Measurements from ENCODE around the gene DNAJC18. TPM values are rescaled to one million over a fixed set of nuclear protein-coding genes. Genes with fewer than 3 reads are reported as not detected.

DNAJC18 gene
- total and polyA plus RNA-seq, 7 donors, result 2.6 to 14.5 (median 10.3) TPM

GRCh38 chr5:139378941-139379361 is 60.4 kb downstream of the DNAJC18 start:
- WGBS, 3 donors, result 85 to 88% (median 85%) methylated on average over 13 of the region's 13 CpGs
- TF ChIP-seq, protein P1, sequence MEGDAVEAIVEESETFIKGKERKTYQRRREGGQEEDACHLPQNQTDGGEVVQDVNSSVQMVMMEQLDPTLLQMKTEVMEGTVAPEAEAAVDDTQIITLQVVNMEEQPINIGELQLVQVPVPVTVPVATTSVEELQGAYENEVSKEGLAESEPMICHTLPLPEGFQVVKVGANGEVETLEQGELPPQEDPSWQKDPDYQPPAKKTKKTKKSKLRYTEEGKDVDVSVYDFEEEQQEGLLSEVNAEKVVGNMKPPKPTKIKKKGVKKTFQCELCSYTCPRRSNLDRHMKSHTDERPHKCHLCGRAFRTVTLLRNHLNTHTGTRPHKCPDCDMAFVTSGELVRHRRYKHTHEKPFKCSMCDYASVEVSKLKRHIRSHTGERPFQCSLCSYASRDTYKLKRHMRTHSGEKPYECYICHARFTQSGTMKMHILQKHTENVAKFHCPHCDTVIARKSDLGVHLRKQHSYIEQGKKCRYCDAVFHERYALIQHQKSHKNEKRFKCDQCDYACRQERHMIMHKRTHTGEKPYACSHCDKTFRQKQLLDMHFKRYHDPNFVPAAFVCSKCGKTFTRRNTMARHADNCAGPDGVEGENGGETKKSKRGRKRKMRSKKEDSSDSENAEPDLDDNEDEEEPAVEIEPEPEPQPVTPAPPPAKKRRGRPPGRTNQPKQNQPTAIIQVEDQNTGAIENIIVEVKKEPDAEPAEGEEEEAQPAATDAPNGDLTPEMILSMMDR (IDR thresholded peaks at IDR 0.05), result no peak
- DNase-seq (no peak), ATAC-seq (no peak)
- Histone ChIP-seq H3K9me3 (no peaks in the 10 kb centered on the region), H3K36me3 (ENCODE audit: insufficient read depth in 1 of 2, low read depth in 1 of 2) (no peaks in the 10 kb centered on the region), H3K4me1 (peaks cover 17% of the 10 kb centered on the region), H3K27ac (no peak overlapping the region), H3K4me3 (no peak overlapping the region), H3K27me3 (ENCODE audit: insufficient read depth in 3 of 3, low read length in 2 of 3) (no peaks in the 10 kb centered on the region)
- intact Hi-C loops (cut with DNase I), result no loop called here

GRCh38 chr5:139378101-139378825 is 61.1 kb downstream of the DNAJC18 start:
- 72 to 76% (median 73%) methylated on average over 45 to 47 of the region's 47 CpGs for WGBS, 3 donors
- intact Hi-C loops (cut with DNase I), result no loop called here
- no peak overlapping the region for H3K4me3 ChIP-seq
- DNase-seq, result no peak
- ATAC-seq, result no peak
- no peaks in the 10 kb centered on the region for H3K27me3 ChIP-seq (ENCODE audit: insufficient read depth in 3 of 3, low read length in 2 of 3)
- TF ChIP-seq, protein P1 (IDR thresholded peaks at IDR 0.05), result no peak
- H3K36me3 ChIP-seq (ENCODE audit: insufficient read depth in 1 of 2, low read depth in 1 of 2), result no peaks in the 10 kb centered on the region
- no peak overlapping the region for H3K27ac ChIP-seq
- H3K4me1 ChIP-seq, result peaks cover 23% of the 10 kb centered on the region
- no peaks in the 10 kb centered on the region for H3K9me3 ChIP-seq

- WGBS, 3 donors, result 34 to 71% (median 36%) methylated on average over 3 of the region's 3 CpGs
- Histone ChIP-seq H3K27ac (no peak overlapping the region), H3K4me3 (no peak overlapping the region), H3K27me3 (ENCODE audit: insufficient read depth in 3 of 3, low read length in 2 of 3) (no peaks in the 10 kb centered on the region), H3K4me1 (peaks cover 29% of the 10 kb centered on the region), H3K36me3 (ENCODE audit: insufficient read depth in 1 of 2, low read depth in 1 of 2) (peaks cover 0 to 2% of the 10 kb centered on the region in 2 donors), H3K9me3 (no peaks in the 10 kb centered on the region)
- DNase-seq, result no peak
- TF ChIP-seq, protein P1 (IDR thresholded peaks at IDR 0.05), result no peak
- intact Hi-C loops (cut with DNase I), result no loop called here
- ATAC-seq, result no peak
These were observed 62.1 kb downstream of the DNAJC18 start for GRCh38 chr5:139377226-139377625.

GRCh38 chr5:139376364-139376763 is 63.0 kb downstream of the DNAJC18 start:
- Histone ChIP-seq H3K4me1 (peaks cover 32% of the 10 kb centered on the region), H3K4me3 (no peak overlapping the region), H3K27me3 (ENCODE audit: insufficient read depth in 3 of 3, low read length in 2 of 3) (no peaks in the 10 kb centered on the region), H3K27ac (no peak overlapping the region), H3K36me3 (ENCODE audit: insufficient read depth in 1 of 2, low read depth in 1 of 2) (peaks cover 0 to 11% of the 10 kb centered on the region in 2 donors), H3K9me3 (no peaks in the 10 kb centered on the region)
- TF ChIP-seq, protein P1 (IDR thresholded peaks at IDR 0.05), result no peak
- 92 to 96% (median 95%) methylated on average over 7 of the region's 7 CpGs for WGBS, 3 donors
- no peak for DNase-seq
- intact Hi-C loops (cut with DNase I), result no loop called here
- no peak for ATAC-seq

DNA sequence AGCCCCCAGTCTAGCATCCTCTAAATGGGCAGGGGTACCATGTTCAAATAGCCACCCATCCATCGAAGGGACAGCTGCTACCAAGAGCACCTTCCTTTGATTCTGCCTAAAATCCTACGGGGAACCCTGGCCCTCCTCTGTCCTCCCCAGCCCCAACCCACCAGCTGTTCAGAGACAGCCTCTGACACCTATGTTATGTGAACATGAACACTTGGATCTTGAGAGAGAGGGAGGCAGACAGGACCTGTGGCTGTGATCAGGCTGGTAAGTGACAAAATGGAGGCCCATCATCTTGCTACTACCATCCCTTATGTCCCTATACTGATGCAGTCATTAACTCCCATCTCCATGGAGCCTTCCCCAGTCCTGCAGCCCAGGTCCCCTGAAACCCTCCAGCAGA is 64.4 kb downstream of the DNAJC18 start:
- no peaks in the 10 kb centered on the region for H3K27me3 ChIP-seq (ENCODE audit: insufficient read depth in 3 of 3, low read length in 2 of 3)
- intact Hi-C loops (cut with DNase I), result no loop called here
- DNase-seq, result no peak
- peaks cover 32% of the 10 kb centered on the region for H3K4me1 ChIP-seq
- TF ChIP-seq, protein P1 (IDR thresholded peaks at IDR 0.05), result no peak
- no peak for ATAC-seq
- peak overlapping the region; percentile 77 for H3K27ac ChIP-seq
- H3K4me3 ChIP-seq, result no peak overlapping the region
- 86 to 94% (median 89%) methylated on average over 2 of the region's 2 CpGs for WGBS, 3 donors
- H3K9me3 ChIP-seq, result no peaks in the 10 kb centered on the region
- H3K36me3 ChIP-seq (ENCODE audit: insufficient read depth in 1 of 2, low read depth in 1 of 2), result peaks cover 0 to 24% of the 10 kb centered on the region in 2 donors

All from psoas muscle (tissue), 8 donors.